Measurements from ENCODE around the gene G2E3. TPM values are rescaled to one million over a fixed set of nuclear protein-coding genes. Genes with fewer than 3 reads are reported as not detected.

The G2E3 gene
- total and polyA plus RNA-seq, 2 of the 4 experiments (the other 2 are of a cell fraction) = 9.6 to 19.4 TPM

DNA sequence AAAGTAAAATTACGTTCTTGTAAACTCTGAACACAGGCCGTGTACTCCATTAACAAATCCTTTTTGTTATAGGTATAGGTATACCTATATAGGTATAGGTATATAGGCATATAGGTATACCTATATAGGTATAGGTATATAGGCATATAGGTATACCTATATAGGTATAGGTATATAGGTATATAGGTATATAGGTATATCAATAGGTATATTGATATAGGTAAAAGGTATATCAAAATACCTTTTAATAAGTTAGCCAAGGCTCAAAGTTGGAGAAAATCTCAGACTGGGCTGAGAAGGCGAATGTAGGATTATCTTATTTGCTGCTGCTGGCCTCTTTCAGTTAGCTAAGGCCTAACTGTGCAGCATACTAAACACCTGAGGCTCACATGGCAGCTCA is 66.6 kb downstream of the G2E3 start:
- H3K36me3 ChIP-seq (ENCODE audit: control insufficient read depth, insufficient read depth, low read length) = peaks cover 2% of the 10 kb centered on the region; the same call in 1 of the 2 replicates
- H3K4me2 ChIP-seq (ENCODE audit: low read depth, low read length) = no peak overlapping the region
- in situ Hi-C loops (cut with MboI; ENCODE audit: low sequenced_read_pairs) = no loop called here
- H3K9me3 ChIP-seq (ENCODE audit: control insufficient read depth, insufficient read depth, low read length) = no peaks in the 10 kb centered on the region
- CTCF ChIA-PET = interaction anchor here (0.5 kb wide), 1 partner anchor 481 kb away, joined by 4 read pairs; no protein-coding TSS in a partner anchor
- peaks cover 3% of the 10 kb centered on the region for H3K4me1 ChIP-seq (ENCODE audit: control insufficient read depth, insufficient read depth, low read length)
- H2AK5ac ChIP-seq (ENCODE audit: low read depth, low read length) = no peak overlapping the region
- no peak for TF ChIP-seq FOS (IDR thresholded peaks at IDR 0.05; ENCODE audit: low read depth, low read length)
- no peak for TF ChIP-seq RAD21 (IDR thresholded peaks at IDR 0.05; ENCODE audit: low read length)
- no peak for TF ChIP-seq SMC3 (IDR thresholded peaks at IDR 0.05; ENCODE audit: low read depth, low read length)
- TF ChIP-seq POLR2A (IDR thresholded peaks at IDR 0.05; ENCODE audit: low read depth, low read length) = no peak
- no peak for TF ChIP-seq MXI1 (IDR thresholded peaks at IDR 0.05; ENCODE audit: borderline replicate concordance, low read depth, low read length)
- no peak for TF ChIP-seq NFE2L2 (IDR thresholded peaks at IDR 0.05; ENCODE audit: low read depth, low read length)
- H2AFZ ChIP-seq (replicated peaks; ENCODE audit: low read length, poor library complexity) = no peak overlapping the region
- H3K18ac ChIP-seq (ENCODE audit: low read depth, low read length) = no peak overlapping the region
- H3K27ac ChIP-seq (ENCODE audit: insufficient read depth, low read length) = no peak overlapping the region
- H3K27me3 ChIP-seq (ENCODE audit: control insufficient read depth, insufficient read depth, low read length) = no peaks in the 10 kb centered on the region
- dilution Hi-C loops (cut with HindIII; ENCODE audit: low sequenced_read_pairs, unreplicated experiment) = no loop called here
- H3K4ac ChIP-seq (ENCODE audit: low read depth, low read length) = no peak overlapping the region
- no peak overlapping the region for H4K8ac ChIP-seq (ENCODE audit: low read depth in 2 of 2, low read length in 2 of 2)
- no peak for ATAC-seq (ENCODE audit: low read depth)
- intact Hi-C loops (cut with micrococcal nuclease) = no loop called here
- no peak overlapping the region for H2BK120ac ChIP-seq (ENCODE audit: low read depth, low read length)
- H3K56ac ChIP-seq (ENCODE audit: extremely low read depth, insufficient read depth, low read length) = no peak overlapping the region
- peaks cover 13% of the 10 kb centered on the region for H3K9me1 ChIP-seq (ENCODE audit: insufficient read depth, low read length)
- H3K79me1 ChIP-seq (ENCODE audit: low read depth in 1 of 2, low read length in 2 of 2) = peaks cover 7 to 49% of the 10 kb centered on the region in 2 experiments; a peak in 3 of 4 replicates
- no peak overlapping the region for H2BK5ac ChIP-seq (ENCODE audit: low read depth, low read length, poor library complexity, severe bottlenecking)
- WGBS, 2 experiments (ENCODE audit: extremely low coverage in 2 of 2, insufficient read length in 1 of 2) = no CpG with 5 or more reads among the region's 3 CpGs
- POLR2A ChIA-PET (ENCODE audit: unreplicated experiment) = no interaction called here
- H2BK20ac ChIP-seq (ENCODE audit: low read depth, low read length) = no peak overlapping the region
- H3K23ac ChIP-seq (ENCODE audit: low read depth, low read length) = 0 out of 2 replicates have a peak overlapping the region, but pooled peaks have one; percentile 7
- no peak for DNase-seq
- H2AK9ac ChIP-seq (replicated peaks; ENCODE audit: low read depth, low read length, poor library complexity) = no peak overlapping the region
- no peak overlapping the region for H2BK15ac ChIP-seq (ENCODE audit: low read depth, low read length)
- H4K20me1 ChIP-seq (ENCODE audit: insufficient read depth, low read length) = peaks cover 30% of the 10 kb centered on the region; the same call in 1 of the 2 replicates
- no peak overlapping the region for H3K9ac ChIP-seq (ENCODE audit: low read depth, low read length)
- BruUV-seq (replicated peaks) = no TSS peak
- no peak overlapping the region for H4K91ac ChIP-seq (ENCODE audit: insufficient read depth, low read depth, low read length)
- H3K14ac ChIP-seq (replicated peaks; ENCODE audit: low read depth, low read length) = no peak overlapping the region
- no peak overlapping the region for H4K5ac ChIP-seq (ENCODE audit: low read depth, low read length)
- H3K4me3 ChIP-seq (ENCODE audit: insufficient read depth, low read depth, low read length) = no peak overlapping the region

Data from IMR-90 (cell line).